HepG2 (cell line): ENCODE measurements around the gene RAB23. TPM values are rescaled to one million over a fixed set of nuclear protein-coding genes. Genes with fewer than 3 reads are reported as not detected.

Experiments used
- ATAC-seq: fragments of 200-7000 bp; cut with Tn5 transposase; 3 replicates; pipeline ENCODE4 v1.9.1; 2020; ENCODE audit warnings: mild to moderate bottlenecking, moderate library complexity
- BruUV-seq: library from RNA; stranded (reverse); fragments of 400-500 nt; replicated peaks from 2 replicates; lab custom pipeline; 2021; lab: Mats Ljungman, UMichigan
- CTCF ChIA-PET: fragments of 300-600 bp; formaldehyde crosslinking; extraction: SDS; loops from one replicate; lab custom pipeline; 2021; ENCODE audit warnings: low total read pairs, inconsistent platforms, low intra/inter-chr PET ratio; lab: Yijun Ruan, JAX
- POLR2A ChIA-PET: fragments of 350-600 bp; sonication (Branson Sonifier 250); formaldehyde crosslinking; loops from one replicate; lab custom pipeline; 2020; ENCODE audit warnings: antibody characterized with exemption, inconsistent platforms; lab: Yijun Ruan, JAX
- DNase-seq: peaks from one replicate; pipeline ENCODE4 v3.0.0-alpha.2; 2015; ENCODE audit warnings: low spot score
- FAIRE-seq: peaks from 3 replicates; lab custom pipeline; 2011; peaks lifted over from hg19 to GRCh38; lab: Jason Lieb, UNC
- H2AFZ ChIP-seq: one replicate; pipeline ENCODE4 v1.6.1; 2011; ENCODE audit warnings: low read length, inconsistent platforms
- H3K27ac ChIP-seq: fragments of 300-600 bp; 3 replicates; pipeline ENCODE4 v1.8.0; 2011; ENCODE audit warnings: mixed run types, mild to moderate bottlenecking, mixed read lengths, low read length, inconsistent platforms; ENCODE audit not compliant: insufficient read depth; ENCODE audit errors: extremely low read length
- H3K27me3 ChIP-seq, 2 experiments: fragments of 200-600 bp in 1 of 2; 2 replicates in 1 of 2; 3 replicates in 1 of 2; pipeline versions ENCODE4 v1.6.0 to v1.8.0; 2011; ENCODE audit warnings: low read length in 2 of 2, mild to moderate bottlenecking in 2 of 2, moderate library complexity in 2 of 2, inconsistent platforms in 1 of 2; ENCODE audit not compliant: insufficient read depth in 2 of 2, control insufficient read depth in 1 of 2
- H3K36me3 ChIP-seq, 2 experiments: fragments of 200-600 bp in 1 of 2; replicated peaks in 1 of 2; 2 replicates in 1 of 2; 3 replicates in 1 of 2; pipeline versions ENCODE4 v1.5.1 to v1.8.0; 2011; ENCODE audit warnings: low read length in 2 of 2, inconsistent platforms in 1 of 2; ENCODE audit not compliant: insufficient read depth in 2 of 2, control insufficient read depth in 1 of 2
- H3K4me1 ChIP-seq: 2 replicates; pipeline ENCODE4 v1.5.1; 2012; ENCODE audit warnings: low read length, inconsistent platforms; ENCODE audit not compliant: insufficient read depth
- H3K4me2 ChIP-seq: 2 replicates; pipeline ENCODE4 v1.6.0; 2011; ENCODE audit warnings: low read depth, low read length, inconsistent platforms
- H3K4me3 ChIP-seq, 3 experiments: fragments of 200-600 bp in 1 of 3; sonication (generic), shearing (Covaris generic) in 1 of 3; replicated peaks in 1 of 3; 2 replicates each; pipeline ENCODE4 v1.5.1; 2011 to 2016; ENCODE audit warnings: low read length in 3 of 3, inconsistent platforms in 2 of 3, low read depth in 2 of 3, mild to moderate bottlenecking in 2 of 3, control low read depth in 1 of 3, mixed read lengths in 1 of 3; ENCODE audit not compliant: insufficient read depth in 1 of 3
- H3K79me2 ChIP-seq: one replicate; pipeline ENCODE4 v1.6.1; 2011; ENCODE audit warnings: low read length, inconsistent platforms; ENCODE audit not compliant: insufficient read depth
- H3K9ac ChIP-seq: 2 replicates; pipeline ENCODE4 v1.6.0; 2011; ENCODE audit warnings: mild to moderate bottlenecking, low read depth, low read length, inconsistent platforms; ENCODE audit not compliant: insufficient read depth
- H3K9me3 ChIP-seq: 2 replicates; pipeline ENCODE4 v1.5.1; 2012; ENCODE audit warnings: mild to moderate bottlenecking, low read length
- H4K20me1 ChIP-seq: 2 replicates; pipeline ENCODE4 v1.6.0; 2011; ENCODE audit warnings: inconsistent platforms, mild to moderate bottlenecking, low read length, moderate library complexity; ENCODE audit not compliant: insufficient read depth
- CREB1 ChIP-seq, 2 experiments: fragments of 450-650 bp in 1 of 2; IDR thresholded peaks; 2 replicates each; pipeline ENCODE4 v1.6.1; 2016 to 2017; ENCODE audit warnings: control low read depth in 1 of 2, mild to moderate bottlenecking in 1 of 2, missing compliant biosample characterization in 1 of 2, missing genetic modification characterization in 1 of 2
- DMTF1 ChIP-seq: sonication (generic); formaldehyde crosslinking; IDR thresholded peaks from 2 replicates; pipeline ENCODE4 v1.4.0; 2020; ENCODE audit warnings: mild to moderate bottlenecking, missing genetic modification reagents
- EP300 ChIP-seq, 3 experiments: sonication (generic) in 1 of 3; formaldehyde crosslinking in 1 of 3; IDR thresholded peaks; 2 replicates each; pipeline versions ENCODE4 v1.5.1 to v1.6.1; 2011 to 2020; ENCODE audit warnings: low read depth in 2 of 3, low read length in 2 of 3, borderline replicate concordance in 1 of 3, improper control_type of control experiment in 1 of 3, mild to moderate bottlenecking in 1 of 3, missing genetic modification reagents in 1 of 3, moderate library complexity in 1 of 3
- GABPB1 ChIP-seq: IDR thresholded peaks from 2 replicates; pipeline ENCODE4 v1.6.1; 2016; ENCODE audit warnings: mild to moderate bottlenecking, missing genetic modification reagents, moderate library complexity, missing compliant biosample characterization
- GATAD1 ChIP-seq: IDR thresholded peaks from 2 replicates; pipeline ENCODE4 v1.6.1; 2016; ENCODE audit warnings: missing genetic modification reagents, missing compliant biosample characterization
- PAF1 ChIP-seq: IDR thresholded peaks from 2 replicates; pipeline ENCODE4 v1.6.1; 2016; ENCODE audit warnings: missing genetic modification reagents, missing compliant biosample characterization
- SOX6 ChIP-seq, 2 experiments: fragments of 450-650 bp in 1 of 2; sonication (generic) in 1 of 2; formaldehyde crosslinking in 1 of 2; IDR thresholded peaks; 2 replicates each; pipeline versions ENCODE4 v1.4.0 to v1.6.1; 2017 to 2020; ENCODE audit warnings: antibody characterized with exemption in 1 of 2, mild to moderate bottlenecking in 1 of 2, missing genetic modification reagents in 1 of 2
- SRF ChIP-seq: IDR thresholded peaks from 2 replicates; pipeline ENCODE4 v1.6.1; 2011; ENCODE audit warnings: mild to moderate bottlenecking, low read depth, low read length, moderate library complexity
- ZBTB8A ChIP-seq: sonication (generic); formaldehyde crosslinking; IDR thresholded peaks from 2 replicates; pipeline ENCODE4 v1.4.0; 2020; ENCODE audit warnings: mild to moderate bottlenecking, low read depth, missing genetic modification reagents, borderline replicate concordance
- ZNF138 ChIP-seq: sonication (generic); formaldehyde crosslinking; IDR thresholded peaks from 2 replicates; pipeline ENCODE4 v1.5.0; 2020; ENCODE audit warnings: mild to moderate bottlenecking, low read depth, missing genetic modification reagents
- WGBS: methylation state at CpG from one replicate; pipeline ENCODE4 v1.1.6; 2017; ENCODE audit warnings: low lambda C conversion rate; 5-methylcytosine and 5-hydroxymethylcytosine counted together
- in situ Hi-C: cut with HindIII; loops from 2 replicates; pipeline ENCODE4 v1.10.0; 2017; ENCODE audit warnings: low pct_unique_long_range_greater_than_20kb; ENCODE audit not compliant: extremely low pct_ligation_motif_present
- intact Hi-C: fragments of 100-400 bp; cut with micrococcal nuclease; formaldehyde crosslinking; loops from one replicate; pipeline ENCODE4 v1.10.0; 2022; ENCODE audit not compliant: unreplicated experiment
- polyA plus RNA-seq, 8 experiments: library from polyadenylated mRNA; depleted of rRNA in 3 of 8; stranded (reverse) in 7 of 8; unstranded in 1 of 8; fragments of >200 nt; fragmentation: Illumina TruSeq in 4 of 8; extraction: Trizol in 4 of 8; gene quantifications; 2 replicates each; pipeline versions ENCODE4 v1.2.1 to v1.2.3, GENCODE V29; 2011 to 2016; ENCODE audit warnings: low read depth in 4 of 8, missing spikeins in 1 of 8, mixed read lengths in 1 of 8; ENCODE audit not compliant: insufficient read depth in 1 of 8
- total RNA-seq, 5 experiments: library from RNA; depleted of rRNA; stranded (reverse); fragments of >200 nt; fragmentation: Illumina TruSeq; extraction: Trizol; gene quantifications; 2 replicates each; pipeline ENCODE4 v1.2.3, GENCODE V29; 2016; ENCODE audit warnings: low read depth in 1 of 5

Gene RAB23
- total and polyA plus RNA-seq, 2 of the 13 experiments (the other 11 are each of a cell fraction or from before 2014, with no cell fraction given): 5.5 to 16.4 TPM

- H3K27me3 ChIP-seq: no peaks in the 10 kb centered on the region
- ATAC-seq (no peak), DNase-seq (peak; percentile 40)
- no peaks in the 10 kb centered on the region for H3K79me2 ChIP-seq
- no peak overlapping the region for H3K4me3 ChIP-seq
- in situ Hi-C loops: no loop called here
- BruUV-seq: no TSS peak
- no peak for TF ChIP-seq DMTF1 (CRISPR knock-in tag)
- TF ChIP-seq GATAD1: no peak
- TF ChIP-seq EP300 (IDR thresholded peaks at IDR 0.05; ENCODE audit: low read depth in 2 of 2, low read length in 2 of 2): peak in 1 of 2 experiments; percentile 9; a peak in 1 of 4 replicates
- TF ChIP-seq EP300 (CRISPR knock-in tag; IDR thresholded peaks at IDR 0.05; ENCODE audit: borderline replicate concordance): no peak
- TF ChIP-seq CREB1 (IDR thresholded peaks at IDR 0.05): peak; percentile 39; the same call in 1 of the 2 replicates
- TF ChIP-seq CREB1 (CRISPR knock-in tag; IDR thresholded peaks at IDR 0.05): no peak
- TF ChIP-seq, all 625 proteins: peak for 2
- Histone ChIP-seq H3K9me3 (no peaks in the 10 kb centered on the region), H3K9ac (no peak overlapping the region), H3K36me3 (no peaks in the 10 kb centered on the region), H3K4me2 (no peak overlapping the region), H3K27ac (no peak overlapping the region), H2AFZ (no peak overlapping the region), H4K20me1 (no peaks in the 10 kb centered on the region), H3K4me1 (no peaks in the 10 kb centered on the region)
- CTCF ChIA-PET: no interaction called here
- WGBS: 1% methylated on average over 2 of the region's 2 CpGs
- FAIRE-seq: no peak
- POLR2A ChIA-PET: no interaction called here
- intact Hi-C loops: no loop called here
Observed at GRCh38 chr6:57242505-57242904, 20.4 kb upstream of the RAB23 start.

- no peak overlapping the region for H3K9ac ChIP-seq
- DNase-seq: no peak
- FAIRE-seq: no peak
- H3K4me2 ChIP-seq: no peak overlapping the region
- intact Hi-C loops (no loop called here), in situ Hi-C loops (no loop called here)
- ChIA-PET POLR2A (no interaction called here), CTCF (no interaction called here)
- H3K9me3 ChIP-seq: no peaks in the 10 kb centered on the region
- no peaks in the 10 kb centered on the region for H4K20me1 ChIP-seq
- no TSS peak for BruUV-seq
- H3K27me3 ChIP-seq: peaks cover 0 to 7% of the 10 kb centered on the region in 2 experiments; a peak in 2 of 5 replicates
- H3K27ac ChIP-seq: no peak overlapping the region
- no peak for ATAC-seq
- peaks cover 2% of the 10 kb centered on the region for H3K79me2 ChIP-seq
- no peak overlapping the region for H3K4me3 ChIP-seq
- TF ChIP-seq GABPB1 (CRISPR knock-in tag): no peak
- TF ChIP-seq SRF: no peak
- TF ChIP-seq PAF1 (CRISPR knock-in tag): no peak
- TF ChIP-seq ZBTB8A: no peak
- no peak for TF ChIP-seq SOX6 (IDR thresholded peaks at IDR 0.05)
- no peak for TF ChIP-seq SOX6 (CRISPR knock-in tag; IDR thresholded peaks at IDR 0.05)
- TF ChIP-seq CREB1 (IDR thresholded peaks at IDR 0.05): no peak
- TF ChIP-seq CREB1 (CRISPR knock-in tag; IDR thresholded peaks at IDR 0.05): no peak
- TF ChIP-seq ZNF138 (CRISPR knock-in tag): no peak
- H2AFZ ChIP-seq: no peak overlapping the region
- WGBS: 48% methylated on average over 2 of the region's 2 CpGs
- H3K4me1 ChIP-seq: peaks cover 5% of the 10 kb centered on the region; the same call in 1 of the 2 replicates
- H3K36me3 ChIP-seq: no peaks in the 10 kb centered on the region
Observed at GRCh38 chr6:57226221-57226620, 4.1 kb upstream of the RAB23 start.
